ENCODE results near the gene GPR156. TPM values are rescaled to one million over a fixed set of nuclear protein-coding genes. Genes with fewer than 3 reads are reported as not detected.
A peak's percentile ranks its signal among the peaks of the same experiment; 100 is the strongest.
"Not testable (repeated sequence)": the region's sequence is repeated elsewhere in the genome, so short reads cannot be mapped to it uniquely, and the experiment has no call there.

The GPR156 gene
- total and polyA plus RNA-seq, 12 donors: 0.29 to 1.5 (median 0.59) TPM

DNA sequence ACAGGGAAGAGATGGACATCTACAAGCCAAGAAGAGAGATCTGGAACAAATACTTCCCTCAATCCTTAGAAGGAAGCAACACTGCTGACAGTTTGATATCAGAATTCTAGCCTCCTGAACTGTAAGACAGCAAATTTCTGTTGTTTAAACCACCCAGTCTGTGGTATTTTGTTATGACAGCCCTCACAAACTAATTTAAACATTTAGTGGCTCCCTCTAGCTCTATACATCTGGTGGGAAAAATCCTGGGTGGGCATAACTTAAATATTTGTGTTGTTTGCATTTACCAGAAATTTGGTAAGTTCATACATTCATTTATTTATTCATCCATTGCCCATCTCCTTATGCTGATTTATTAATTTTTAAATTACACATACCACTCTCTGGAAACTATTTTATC lies 128.3 kb downstream of the GPR156 start:
- no peak overlapping the region for H3K4me3 ChIP-seq
- no peak overlapping the region for H3K27ac ChIP-seq
- DNase-seq: no peak
- peaks cover 0 to 8% (median 0%) of the 10 kb centered on the region in 3 donors for H3K9me3 ChIP-seq (replicated peaks in 1 of 3)
- no peaks in the 10 kb centered on the region for H3K36me3 ChIP-seq (replicated peaks in 1 of 2)
- intact Hi-C loops (cut with DNase I): no loop called here
- no peaks in the 10 kb centered on the region for H3K27me3 ChIP-seq
- TF ChIP-seq CTCF (IDR thresholded peaks at IDR 0.05) (no peak), POLR2A (IDR thresholded peaks at IDR 0.05) (no peak)
- no peaks in the 10 kb centered on the region for H3K4me1 ChIP-seq (replicated peaks in 1 of 2)

- H3K27me3 ChIP-seq; H3K9me3 ChIP-seq (replicated peaks in 1 of 3); DNase-seq; H3K4me1 ChIP-seq (replicated peaks in 1 of 2); H3K4me3 ChIP-seq; H3K36me3 ChIP-seq (replicated peaks in 1 of 2); intact Hi-C loops (cut with DNase I); H3K27ac ChIP-seq: not testable (repeated sequence)
- WGBS, 4 donors: 67 to 98% (median 81%) methylated on average over 3 of the region's 3 CpGs
Observed at GRCh38 chr3:120155694-120156093, 129.3 kb downstream of the GPR156 start.

- H3K9me3 ChIP-seq (replicated peaks in 1 of 3): peaks cover 0 to 8% (median 0%) of the 10 kb centered on the region in 3 donors
- H3K27ac ChIP-seq: no peak overlapping the region
- H3K4me3 ChIP-seq: no peak overlapping the region
- TF ChIP-seq CTCF (IDR thresholded peaks at IDR 0.05): no peak
- DNase-seq: no peak
- no peaks in the 10 kb centered on the region for H3K4me1 ChIP-seq (replicated peaks in 1 of 2)
- H3K36me3 ChIP-seq (replicated peaks in 1 of 2): no peaks in the 10 kb centered on the region
- no peaks in the 10 kb centered on the region for H3K27me3 ChIP-seq
- intact Hi-C loops (cut with DNase I): no loop called here
Observed at GRCh38 chr3:120155108-120155507, 129.9 kb downstream of the GPR156 start.

- Histone ChIP-seq H3K9me3 (replicated peaks in 1 of 3) (peaks cover 0 to 8% (median 0%) of the 10 kb centered on the region in 3 donors), H3K4me3 (no peak overlapping the region), H3K27ac (peak overlapping the region in 2 of 5 donors; percentile 42 to 66), H3K4me1 (replicated peaks in 1 of 2) (no peaks in the 10 kb centered on the region), H3K36me3 (replicated peaks in 1 of 2) (no peaks in the 10 kb centered on the region), H3K27me3 (no peaks in the 10 kb centered on the region)
- 19 to 33% (median 31%) methylated on average over 2 of the region's 2 CpGs for WGBS, 4 donors
- intact Hi-C loops (cut with DNase I): no loop called here
- TF ChIP-seq CTCF (IDR thresholded peaks at IDR 0.05): no peak
- no peak for TF ChIP-seq POLR2A (IDR thresholded peaks at IDR 0.05)
- DNase-seq: no peak
Observed at GRCh38 chr3:120153294-120153693, 131.7 kb downstream of the GPR156 start.

- no peak for DNase-seq
- H3K36me3 ChIP-seq (replicated peaks in 1 of 2): no peaks in the 10 kb centered on the region
- peaks cover 0 to 8% (median 0%) of the 10 kb centered on the region in 3 donors for H3K9me3 ChIP-seq (replicated peaks in 1 of 3)
- no peak overlapping the region for H3K27ac ChIP-seq
- no peak overlapping the region for H3K4me3 ChIP-seq
- TF ChIP-seq CTCF (IDR thresholded peaks at IDR 0.05) (no peak), POLR2A (IDR thresholded peaks at IDR 0.05) (no peak)
- no peaks in the 10 kb centered on the region for H3K27me3 ChIP-seq
- 61 to 84% (median 68%) methylated on average over 4 of the region's 4 CpGs for WGBS, 4 donors
- intact Hi-C loops (cut with DNase I): no loop called here
- no peaks in the 10 kb centered on the region for H3K4me1 ChIP-seq (replicated peaks in 1 of 2)
Observed at GRCh38 chr3:120151791-120152190, 133.2 kb downstream of the GPR156 start.

Measured in adrenal gland (tissue), 12 donors.